Testis (tissue), 3 donors: ENCODE results near the gene TNK2. TPM values are rescaled to one million over a fixed set of nuclear protein-coding genes. Genes with fewer than 3 reads are reported as not detected.

Experiments
- DNase-seq: peaks from one replicate; pipeline ENCODE4 v3.0.0-alpha.2; 2019
- H3K27ac ChIP-seq, 2 donors: fragments of 200-600 bp; sonication (generic); one replicate each; pipeline ENCODE4 v1.5.1; 2019
- H3K27me3 ChIP-seq: fragments of 200-600 bp; sonication (generic); one replicate; pipeline ENCODE4 v1.5.1; 2019
- H3K36me3 ChIP-seq: fragments of 200-600 bp; sonication (generic); one replicate; pipeline ENCODE4 v1.5.1; 2017; ENCODE audit warnings: low read depth; ENCODE audit errors: missing control alignments
- H3K4me1 ChIP-seq: fragments of 200-600 bp; sonication (generic); one replicate; pipeline ENCODE4 v1.5.1; 2019
- H3K4me3 ChIP-seq, 2 donors: fragments of 200-600 bp; sonication (generic); one replicate each; pipeline ENCODE4 v1.5.1; 2017 to 2019
- H3K9me3 ChIP-seq: fragments of 200-600 bp; sonication (generic); one replicate; pipeline ENCODE4 v1.5.1; 2017
- CTCF ChIP-seq, 3 experiments: fragments of 450-650 bp in 2 of 3; fragments of 200-600 bp in 1 of 3; sonication (generic) in 1 of 3; IDR thresholded peaks; one replicate each; pipeline ENCODE4 v1.5.1; 2016 to 2019; ENCODE audit warnings: antibody characterized with exemption in 3 of 3, mild to moderate bottlenecking in 2 of 3, moderate library complexity in 1 of 3
- POLR2A ChIP-seq: fragments of 450-650 bp; IDR thresholded peaks from one replicate; pipeline ENCODE4 v1.6.1; 2017; ENCODE audit warnings: antibody characterized with exemption, mild to moderate bottlenecking, moderate library complexity
- WGBS, 2 donors: methylation state at CpG; one replicate each; pipeline ENCODE4 v1.1.5; 2018; 5-methylcytosine and 5-hydroxymethylcytosine counted together
- intact Hi-C: fragments of 100-400 bp; cut with DNase I; formaldehyde crosslinking; loops from one replicate; pipeline ENCODE4 v1.15.1; 2023; ENCODE audit warnings: low total_unique reads
- polyA plus RNA-seq: library from polyadenylated mRNA; stranded (reverse); fragments of 350-450 nt; fragmentation: Illumina TruSeq; extraction: RNeasy Lipid Tissue Mini Kit (QIAGEN cat#74804); gene quantifications from one replicate; pipeline ENCODE4 v1.2.3, GENCODE V29; 2014; ENCODE audit warnings: low read depth, low replicate concordance; ENCODE audit not compliant: insufficient read depth
- total RNA-seq, 2 donors: library from RNA; depleted of rRNA; stranded (reverse); fragments of >200 nt; gene quantifications; one replicate each; pipeline ENCODE4 v1.2.3, GENCODE V29; 2016

Gene TNK2
- total and polyA plus RNA-seq, 3 donors from 2014 or later, result 43.9 to 71.6 (median 71.4) TPM

GRCh38 chr3:195907684-195907933, 742 bp downstream of the TNK2 start:
- Histone ChIP-seq H3K4me3 (no peak overlapping the region), H3K27me3 (no peaks in the 10 kb centered on the region), H3K27ac (no peak overlapping the region), H3K9me3 (no peaks in the 10 kb centered on the region), H3K36me3 (no peaks in the 10 kb centered on the region), H3K4me1 (peaks cover 21% of the 10 kb centered on the region)
- 37 to 43% methylated on average over 1 to 6 of the region's 6 CpGs for WGBS, 2 donors
- DNase-seq, result no peak
- no peak for TF ChIP-seq POLR2A
- TF ChIP-seq CTCF (IDR thresholded peaks at IDR 0.05), result no peak
- intact Hi-C loops, result no loop called here

- intact Hi-C loops, result no loop called here
- Histone ChIP-seq H3K4me1 (peaks cover 21% of the 10 kb centered on the region), H3K4me3 (no peak overlapping the region), H3K27me3 (no peaks in the 10 kb centered on the region), H3K36me3 (no peaks in the 10 kb centered on the region), H3K9me3 (no peaks in the 10 kb centered on the region), H3K27ac (no peak overlapping the region)
- no peak for DNase-seq
- WGBS, 2 donors, result 43 to 57% methylated on average over 13 to 22 of the region's 23 CpGs
- TF ChIP-seq POLR2A (no peak), CTCF (IDR thresholded peaks at IDR 0.05) (no peak)
Measured at GRCh38 chr3:195906865-195907683, 1.3 kb downstream of the TNK2 start.

GRCh38 chr3:195905970-195906864, 2.1 kb downstream of the TNK2 start:
- H3K9me3 ChIP-seq, result no peaks in the 10 kb centered on the region
- H3K4me3 ChIP-seq, result no peak overlapping the region
- H3K27me3 ChIP-seq, result no peaks in the 10 kb centered on the region
- intact Hi-C loops, result no loop called here
- no peaks in the 10 kb centered on the region for H3K36me3 ChIP-seq
- no peak for TF ChIP-seq CTCF (IDR thresholded peaks at IDR 0.05)
- DNase-seq, result no peak
- WGBS, 2 donors, result 63 to 73% methylated on average over 17 of the region's 17 CpGs
- no peak overlapping the region for H3K27ac ChIP-seq
- peaks cover 21% of the 10 kb centered on the region for H3K4me1 ChIP-seq

GRCh38 chr3:195904368-195904767, 4.0 kb downstream of the TNK2 start:
- intact Hi-C loops, result no loop called here
- no peaks in the 10 kb centered on the region for H3K9me3 ChIP-seq
- H3K27me3 ChIP-seq, result no peaks in the 10 kb centered on the region
- DNase-seq, result no peak
- no peak overlapping the region for H3K4me3 ChIP-seq
- peaks cover 19% of the 10 kb centered on the region for H3K4me1 ChIP-seq
- TF ChIP-seq CTCF (IDR thresholded peaks at IDR 0.05) (no peak), POLR2A (no peak)
- WGBS, 2 donors, result 92 to 93% methylated on average over 4 of the region's 4 CpGs
- no peaks in the 10 kb centered on the region for H3K36me3 ChIP-seq
- H3K27ac ChIP-seq, result no peak overlapping the region
